Gastroesophageal sphincter (tissue), 4 donors: ENCODE measurements around the gene ANP32A. TPM values are rescaled to one million over a fixed set of nuclear protein-coding genes. Genes with fewer than 3 reads are reported as not detected.

ENCODE experiments used
- ATAC-seq: fragments of 150-250 bp; one replicate; pipeline ENCODE4 v1.9.1; 2016; ENCODE audit warnings: mild to moderate bottlenecking, moderate library complexity
- H3K27ac ChIP-seq, 4 donors: fragments of 200-600 bp; sonication (generic) in 3 of 4; 1 replicate in 3 of 4; 2 replicates in 1 of 4; pipeline ENCODE4 v1.5.1; 2016 to 2019
- H3K27me3 ChIP-seq: fragments of 200-600 bp; sonication (generic); one replicate; pipeline ENCODE4 v1.5.1; 2019
- H3K36me3 ChIP-seq, 2 donors: fragments of 200-600 bp; sonication (generic); one replicate each; pipeline ENCODE4 v1.5.1; 2019; ENCODE audit warnings: control low read depth in 1 of 2
- H3K4me1 ChIP-seq, 3 donors: fragments of 200-600 bp; sonication (generic); 1 replicate in 2 of 3; 2 replicates in 1 of 3; pipeline ENCODE4 v1.5.1; 2016 to 2019; ENCODE audit warnings: control low read depth in 2 of 3
- H3K4me3 ChIP-seq, 2 donors: fragments of 200-600 bp; sonication (generic); one replicate each; pipeline ENCODE4 v1.5.1; 2019; ENCODE audit warnings: mild to moderate bottlenecking in 1 of 2, moderate library complexity in 1 of 2
- H3K9me3 ChIP-seq, 3 donors: fragments of 200-600 bp; sonication (generic); one replicate each; pipeline ENCODE4 v1.5.1; 2017 to 2019; ENCODE audit warnings: control low read depth in 2 of 3
- EP300 ChIP-seq: sonication (generic); formaldehyde crosslinking; IDR thresholded peaks from one replicate; pipeline ENCODE4 v1.6.1; 2017; ENCODE audit warnings: antibody characterized with exemption, mild to moderate bottlenecking
- POLR2A ChIP-seq, 2 donors: fragments of 450-650 bp; IDR thresholded peaks; one replicate each; pipeline ENCODE4 v1.6.1; 2017; ENCODE audit warnings: antibody characterized with exemption in 2 of 2, mild to moderate bottlenecking in 2 of 2, moderate library complexity in 1 of 2
- POLR2AphosphoS5 ChIP-seq: sonication (generic); formaldehyde crosslinking; IDR thresholded peaks from one replicate; pipeline ENCODE4 v1.6.1; 2017; ENCODE audit warnings: antibody characterized with exemption
- WGBS, 2 donors: methylation state at CpG; one replicate each; pipeline ENCODE4 v1.1.5; 2018; ENCODE audit warnings: low coverage in 1 of 2; 5-methylcytosine and 5-hydroxymethylcytosine counted together
- total RNA-seq, 4 donors: library from RNA; depleted of rRNA; stranded (reverse); fragments of >200 nt; gene quantifications; one replicate each; pipeline ENCODE4 v1.1.0, GENCODE V29; 2016
- TF ChIP-seq, protein P1 (sequence below), 4 experiments: fragments of 200-600 bp in 2 of 4; fragments of 450-650 bp in 2 of 4; sonication (generic) in 1 of 4; IDR thresholded peaks; one replicate each; pipeline ENCODE4 v1.5.1; 2017 to 2019; ENCODE audit warnings: antibody characterized with exemption in 4 of 4, mild to moderate bottlenecking in 2 of 4, moderate library complexity in 2 of 4

Gene ANP32A
- total RNA-seq, 4 donors from 2014 or later = 42.4 to 75.0 (median 55.6) TPM

DNA sequence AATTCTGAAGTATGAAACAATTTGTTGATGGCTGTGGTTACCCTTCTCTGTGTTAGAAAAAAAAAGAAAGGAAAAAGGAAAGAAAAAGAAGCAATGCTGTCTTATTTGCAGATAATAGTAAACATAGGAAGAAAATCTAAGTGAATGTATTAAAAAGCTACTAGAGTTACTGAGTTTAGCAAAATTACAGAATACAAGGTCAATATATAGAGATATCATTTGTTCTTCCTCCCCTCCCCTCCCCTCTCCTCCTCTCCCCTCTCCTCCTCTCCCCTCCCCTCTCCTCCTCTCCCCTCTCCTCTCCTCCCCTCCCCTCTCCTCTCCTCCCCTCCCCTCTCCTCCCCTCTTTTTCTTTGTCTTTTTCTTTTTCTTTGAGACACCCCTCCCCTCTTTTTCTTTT lies 69.1 kb downstream of the ANP32A start:
- Histone ChIP-seq H3K27me3 (no peaks in the 10 kb centered on the region), H3K27ac (no peak overlapping the region), H3K36me3 (no peaks in the 10 kb centered on the region), H3K9me3 (peaks cover 0 to 6% (median 0%) of the 10 kb centered on the region in 3 donors), H3K4me1 (no peaks in the 10 kb centered on the region), H3K4me3 (no peak overlapping the region)
- no peak for ATAC-seq
- TF ChIP-seq, protein P1, sequence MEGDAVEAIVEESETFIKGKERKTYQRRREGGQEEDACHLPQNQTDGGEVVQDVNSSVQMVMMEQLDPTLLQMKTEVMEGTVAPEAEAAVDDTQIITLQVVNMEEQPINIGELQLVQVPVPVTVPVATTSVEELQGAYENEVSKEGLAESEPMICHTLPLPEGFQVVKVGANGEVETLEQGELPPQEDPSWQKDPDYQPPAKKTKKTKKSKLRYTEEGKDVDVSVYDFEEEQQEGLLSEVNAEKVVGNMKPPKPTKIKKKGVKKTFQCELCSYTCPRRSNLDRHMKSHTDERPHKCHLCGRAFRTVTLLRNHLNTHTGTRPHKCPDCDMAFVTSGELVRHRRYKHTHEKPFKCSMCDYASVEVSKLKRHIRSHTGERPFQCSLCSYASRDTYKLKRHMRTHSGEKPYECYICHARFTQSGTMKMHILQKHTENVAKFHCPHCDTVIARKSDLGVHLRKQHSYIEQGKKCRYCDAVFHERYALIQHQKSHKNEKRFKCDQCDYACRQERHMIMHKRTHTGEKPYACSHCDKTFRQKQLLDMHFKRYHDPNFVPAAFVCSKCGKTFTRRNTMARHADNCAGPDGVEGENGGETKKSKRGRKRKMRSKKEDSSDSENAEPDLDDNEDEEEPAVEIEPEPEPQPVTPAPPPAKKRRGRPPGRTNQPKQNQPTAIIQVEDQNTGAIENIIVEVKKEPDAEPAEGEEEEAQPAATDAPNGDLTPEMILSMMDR (IDR thresholded peaks at IDR 0.05) = no peak
- TF ChIP-seq POLR2A (IDR thresholded peaks at IDR 0.05) (no peak), POLR2AphosphoS5 (no peak), EP300 (no peak)

DNA sequence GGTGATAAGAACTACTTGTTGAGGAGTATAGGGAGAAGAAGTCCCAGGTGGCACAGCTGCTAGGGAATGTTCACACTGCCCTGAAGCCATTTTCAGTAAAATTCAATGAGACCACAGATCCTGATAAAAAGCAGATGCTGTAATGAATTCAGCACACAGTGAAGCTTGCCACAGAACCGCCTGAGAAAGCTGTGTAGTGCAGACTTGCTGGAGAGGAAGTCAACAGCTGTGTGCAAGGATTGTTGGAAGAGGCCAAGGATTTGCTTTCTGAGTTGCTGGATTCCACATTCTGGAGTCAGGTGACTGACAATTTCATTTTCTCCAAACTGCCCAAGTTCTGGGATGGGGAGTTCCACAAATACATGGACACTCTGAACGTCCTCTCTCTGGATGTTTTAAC lies 70.9 kb downstream of the ANP32A start:
- H3K27ac ChIP-seq = no peak overlapping the region
- TF ChIP-seq, protein P1 (IDR thresholded peaks at IDR 0.05) = no peak
- TF ChIP-seq POLR2AphosphoS5 = no peak
- no peak for TF ChIP-seq EP300
- no peak for TF ChIP-seq POLR2A (IDR thresholded peaks at IDR 0.05)
- H3K9me3 ChIP-seq = peaks cover 0 to 6% (median 0%) of the 10 kb centered on the region in 3 donors
- H3K4me3 ChIP-seq = no peak overlapping the region
- ATAC-seq = no peak
- H3K36me3 ChIP-seq = no peaks in the 10 kb centered on the region
- WGBS, 2 donors = 36 to 45% methylated on average over 2 of the region's 2 CpGs
- H3K4me1 ChIP-seq = no peaks in the 10 kb centered on the region
- H3K27me3 ChIP-seq = no peaks in the 10 kb centered on the region

DNA sequence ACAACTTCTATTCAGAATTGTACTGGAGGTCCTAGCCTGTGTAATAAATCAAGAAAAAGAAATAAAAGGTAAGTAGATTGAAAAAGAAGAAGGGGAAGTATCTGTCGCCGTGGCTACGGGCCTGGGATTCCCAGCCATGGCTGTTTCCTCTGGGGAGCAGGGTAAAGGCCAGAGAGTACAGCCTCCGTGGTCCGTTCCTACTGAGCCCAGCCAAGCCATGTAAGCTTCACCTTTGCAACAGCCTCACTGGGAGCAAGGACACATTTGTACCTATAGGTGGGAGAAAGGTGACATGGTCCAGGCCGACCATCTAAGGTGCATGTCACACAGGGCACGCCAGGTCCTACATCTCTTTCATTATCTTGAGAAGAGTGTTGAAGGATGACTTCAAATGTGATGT lies 71.3 kb downstream of the ANP32A start:
- H3K4me3 ChIP-seq = no peak overlapping the region
- H3K27me3 ChIP-seq = no peaks in the 10 kb centered on the region
- TF ChIP-seq EP300 (no peak), POLR2AphosphoS5 (no peak), POLR2A (IDR thresholded peaks at IDR 0.05) (no peak)
- TF ChIP-seq, protein P1 (IDR thresholded peaks at IDR 0.05) = no peak
- WGBS, 2 donors = 61 to 85% methylated on average over 3 to 7 of the region's 7 CpGs
- H3K27ac ChIP-seq = no peak overlapping the region
- H3K4me1 ChIP-seq = no peaks in the 10 kb centered on the region
- no peak for ATAC-seq
- no peaks in the 10 kb centered on the region for H3K36me3 ChIP-seq
- H3K9me3 ChIP-seq = peaks cover 0 to 6% (median 0%) of the 10 kb centered on the region in 3 donors

DNA sequence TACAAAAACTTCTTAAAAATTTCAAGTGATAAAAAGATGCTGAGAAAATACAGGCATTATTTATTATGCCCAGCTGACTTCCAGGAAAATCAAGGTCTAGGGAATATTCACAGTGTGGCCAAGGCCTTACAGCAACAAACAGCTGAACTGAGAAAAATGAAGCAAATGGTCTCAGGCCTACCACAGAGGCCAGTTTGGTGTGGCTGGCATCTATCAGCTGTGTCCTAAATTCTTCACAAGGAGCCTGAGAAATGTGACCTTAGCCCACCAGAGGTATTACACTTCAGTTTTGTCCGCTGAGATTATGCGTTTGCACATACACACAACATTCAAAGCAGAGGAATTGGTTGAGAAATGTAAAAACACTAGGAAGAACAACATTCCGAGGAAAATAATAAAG lies 77.4 kb downstream of the ANP32A start:
- TF ChIP-seq EP300 = no peak
- TF ChIP-seq POLR2AphosphoS5 = no peak
- no peak for ATAC-seq
- Histone ChIP-seq H3K36me3 (no peaks in the 10 kb centered on the region), H3K4me3 (no peak overlapping the region), H3K4me1 (no peaks in the 10 kb centered on the region), H3K9me3 (no peaks in the 10 kb centered on the region), H3K27ac (no peak overlapping the region), H3K27me3 (no peaks in the 10 kb centered on the region)
- WGBS, 2 donors = 93 to 97% methylated on average over 2 to 3 of the region's 3 CpGs

DNA sequence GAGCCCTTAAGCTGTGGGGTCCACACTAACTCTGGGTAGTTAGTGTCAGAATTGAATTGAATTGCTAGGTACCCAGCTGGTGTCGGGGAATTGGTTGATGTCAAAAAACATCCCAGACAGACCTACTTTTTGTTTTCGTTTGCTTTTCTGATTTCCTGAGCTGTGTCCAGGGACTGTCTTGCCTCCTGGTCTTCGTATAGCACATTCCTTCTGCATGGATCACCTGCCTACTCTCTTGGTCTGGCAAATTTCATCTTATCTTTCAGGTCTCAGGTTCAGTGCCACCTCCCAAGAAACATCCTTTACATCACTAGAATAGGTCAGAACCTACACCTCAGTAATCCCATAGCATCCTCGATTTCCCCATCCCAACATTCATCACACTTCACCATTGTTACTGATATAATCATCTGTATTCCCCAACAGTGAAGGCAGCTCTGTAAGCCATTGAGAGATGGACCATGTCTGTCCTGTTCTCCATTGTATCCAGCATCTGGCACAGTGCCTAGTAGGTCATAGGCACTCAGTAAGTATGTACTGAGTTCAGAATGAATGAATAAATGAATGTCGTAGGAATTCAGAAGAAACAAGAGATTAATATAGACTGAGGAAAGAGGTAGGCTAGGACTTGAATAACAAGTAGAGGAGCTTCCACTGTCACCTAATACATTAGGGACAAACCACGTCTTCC lies 81.2 kb downstream of the ANP32A start:
- no peak overlapping the region for H3K4me3 ChIP-seq
- TF ChIP-seq, protein P1 (IDR thresholded peaks at IDR 0.05) = no peak
- TF ChIP-seq POLR2A (IDR thresholded peaks at IDR 0.05) (no peak), POLR2AphosphoS5 (no peak), EP300 (no peak)
- H3K4me1 ChIP-seq = no peaks in the 10 kb centered on the region
- WGBS, 2 donors = 35 to 57% methylated on average over 3 to 6 of the region's 6 CpGs
- no peak overlapping the region for H3K27ac ChIP-seq
- H3K9me3 ChIP-seq = no peaks in the 10 kb centered on the region
- H3K36me3 ChIP-seq = no peaks in the 10 kb centered on the region
- no peaks in the 10 kb centered on the region for H3K27me3 ChIP-seq
- no peak for ATAC-seq
